ENCODE data around the gene USP48.

The USP48 gene

GRCh38 chr1:21782868-21783678 lies at the start of gene USP48:
Gene USP48 (minus strand): TSS chr1:21783149. CDS start chr1:21782957, 192 bp downstream.
- no peak for TF ChIP-seq CTCF (IDR thresholded peaks at IDR 0.05; ENCODE audit: extremely low read depth, missing control alignments)

GRCh38 chr1:21831454-21831970 lies 48.6 kb upstream of the USP48 start:
- DNase-seq (ENCODE audit: low spot score), result no peak
- no peak for TF ChIP-seq CTCF (IDR thresholded peaks at IDR 0.05; ENCODE audit: extremely low read depth, missing control alignments)

More at GRCh38 chr1:21782868-21783678, at the start of gene USP48:
- DNase-seq (ENCODE audit: low spot score), result peak; percentile 91

GRCh38 chr1:21830792-21831453 lies 48.0 kb upstream of the USP48 start:
- TF ChIP-seq CTCF (IDR thresholded peaks at IDR 0.05; ENCODE audit: extremely low read depth, missing control alignments), result no peak
- DNase-seq (ENCODE audit: low spot score), result no peak

GRCh38 chr1:21829294-21829693 lies 46.3 kb upstream of the USP48 start:
- TF ChIP-seq CTCF (IDR thresholded peaks at IDR 0.05; ENCODE audit: extremely low read depth, missing control alignments), result no peak
- DNase-seq (ENCODE audit: low spot score), result no peak

- no peak for DNase-seq (ENCODE audit: low spot score)
- no peak for TF ChIP-seq CTCF (IDR thresholded peaks at IDR 0.05; ENCODE audit: extremely low read depth, missing control alignments)
Measured at GRCh38 chr1:21828506-21829210, 45.7 kb upstream of the USP48 start.

- DNase-seq (ENCODE audit: low spot score), result no peak
- TF ChIP-seq CTCF (IDR thresholded peaks at IDR 0.05; ENCODE audit: extremely low read depth, missing control alignments), result no peak
Measured at GRCh38 chr1:21828075-21828474, 45.1 kb upstream of the USP48 start.

Measured in GM20000 (cell line).